NB4 (cell line): ENCODE data around the gene FRZB.

Experiments used
- DNase-seq: peaks from one replicate; pipeline ENCODE4 v3.0.0; 2010; ENCODE audit warnings: low read depth
- H3K4me3 ChIP-seq: one replicate; pipeline ENCODE4 v1.5.1; 2011; ENCODE audit warnings: mild to moderate bottlenecking, low read depth, low read length, moderate library complexity
- MAX ChIP-seq: IDR thresholded peaks from 2 replicates; pipeline ENCODE4 v1.6.1; 2011; ENCODE audit warnings: low read depth, low read length
- MYC ChIP-seq: IDR thresholded peaks from 2 replicates; pipeline ENCODE4 v1.6.1; 2011; ENCODE audit warnings: low read depth, low read length
- POLR2A ChIP-seq: IDR thresholded peaks from 2 replicates; pipeline ENCODE4 v1.6.1; 2011; ENCODE audit warnings: mild to moderate bottlenecking; ENCODE audit not compliant: insufficient read length; ENCODE audit errors: extremely low read depth
- TF ChIP-seq, protein P1 (sequence below): IDR thresholded peaks from one replicate; pipeline ENCODE4 v1.5.1; 2012; ENCODE audit warnings: low read depth, low read length

FRZB gene

DNA sequence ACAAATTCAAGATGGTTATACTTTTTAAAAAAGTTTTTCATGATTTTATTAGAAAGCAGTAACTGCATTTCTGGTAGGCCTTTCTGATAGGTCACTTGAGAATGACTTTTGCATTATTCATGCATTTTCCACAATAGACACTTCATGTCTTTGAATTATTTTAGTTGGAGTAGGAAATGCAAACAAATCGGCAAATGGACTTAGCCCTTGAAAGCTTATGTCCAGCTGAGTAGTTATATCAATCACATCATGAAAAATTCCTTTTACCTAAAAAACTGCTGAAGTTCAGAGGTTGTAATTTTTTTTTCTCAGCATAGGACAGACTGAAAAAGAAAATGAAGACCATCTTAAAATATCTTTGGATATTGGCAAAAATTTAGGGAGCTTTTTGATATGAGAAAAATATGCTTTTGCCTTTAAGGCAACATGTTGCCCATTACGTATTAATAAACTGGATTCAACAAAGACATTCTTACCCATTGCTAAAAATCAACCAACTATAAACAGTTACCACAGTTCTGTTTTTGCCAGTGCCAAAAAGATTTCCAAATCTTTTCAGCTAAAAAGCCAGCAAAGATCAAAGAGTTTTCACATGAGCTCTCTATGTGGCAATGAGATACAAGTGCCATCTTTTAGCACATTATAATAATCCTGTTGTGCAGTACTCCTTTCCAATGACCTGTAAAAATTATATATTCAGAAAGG lies 45.5 kb upstream of the FRZB start:
- DNase-seq, result no peak
- no peak for TF ChIP-seq MYC
- no peak overlapping the region for H3K4me3 ChIP-seq

DNA sequence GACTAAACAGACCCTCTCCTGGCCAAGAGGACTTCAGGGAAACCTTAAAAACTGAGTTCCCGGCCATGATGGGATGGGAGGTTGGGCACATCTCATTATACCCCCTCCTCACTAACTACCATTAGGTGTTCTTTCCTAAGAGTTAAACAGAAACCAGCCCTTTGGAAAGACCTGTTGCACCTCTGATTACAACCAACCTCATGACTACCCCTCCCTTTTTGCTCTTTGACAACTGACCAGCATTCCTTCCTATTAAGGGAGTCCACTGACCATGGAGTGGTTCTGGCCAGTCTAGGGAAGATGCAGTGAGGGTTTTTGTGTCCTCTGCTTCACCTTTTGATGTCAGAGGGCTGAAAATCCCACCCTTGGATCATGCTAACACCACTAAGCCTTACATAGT lies 44.5 kb upstream of the FRZB start:
- TF ChIP-seq MAX, result no peak
- TF ChIP-seq MYC, result no peak
- TF ChIP-seq POLR2A, result no peak
- TF ChIP-seq, protein P1, sequence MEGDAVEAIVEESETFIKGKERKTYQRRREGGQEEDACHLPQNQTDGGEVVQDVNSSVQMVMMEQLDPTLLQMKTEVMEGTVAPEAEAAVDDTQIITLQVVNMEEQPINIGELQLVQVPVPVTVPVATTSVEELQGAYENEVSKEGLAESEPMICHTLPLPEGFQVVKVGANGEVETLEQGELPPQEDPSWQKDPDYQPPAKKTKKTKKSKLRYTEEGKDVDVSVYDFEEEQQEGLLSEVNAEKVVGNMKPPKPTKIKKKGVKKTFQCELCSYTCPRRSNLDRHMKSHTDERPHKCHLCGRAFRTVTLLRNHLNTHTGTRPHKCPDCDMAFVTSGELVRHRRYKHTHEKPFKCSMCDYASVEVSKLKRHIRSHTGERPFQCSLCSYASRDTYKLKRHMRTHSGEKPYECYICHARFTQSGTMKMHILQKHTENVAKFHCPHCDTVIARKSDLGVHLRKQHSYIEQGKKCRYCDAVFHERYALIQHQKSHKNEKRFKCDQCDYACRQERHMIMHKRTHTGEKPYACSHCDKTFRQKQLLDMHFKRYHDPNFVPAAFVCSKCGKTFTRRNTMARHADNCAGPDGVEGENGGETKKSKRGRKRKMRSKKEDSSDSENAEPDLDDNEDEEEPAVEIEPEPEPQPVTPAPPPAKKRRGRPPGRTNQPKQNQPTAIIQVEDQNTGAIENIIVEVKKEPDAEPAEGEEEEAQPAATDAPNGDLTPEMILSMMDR, result no peak
- no peak for DNase-seq
- H3K4me3 ChIP-seq, result no peak overlapping the region

DNA sequence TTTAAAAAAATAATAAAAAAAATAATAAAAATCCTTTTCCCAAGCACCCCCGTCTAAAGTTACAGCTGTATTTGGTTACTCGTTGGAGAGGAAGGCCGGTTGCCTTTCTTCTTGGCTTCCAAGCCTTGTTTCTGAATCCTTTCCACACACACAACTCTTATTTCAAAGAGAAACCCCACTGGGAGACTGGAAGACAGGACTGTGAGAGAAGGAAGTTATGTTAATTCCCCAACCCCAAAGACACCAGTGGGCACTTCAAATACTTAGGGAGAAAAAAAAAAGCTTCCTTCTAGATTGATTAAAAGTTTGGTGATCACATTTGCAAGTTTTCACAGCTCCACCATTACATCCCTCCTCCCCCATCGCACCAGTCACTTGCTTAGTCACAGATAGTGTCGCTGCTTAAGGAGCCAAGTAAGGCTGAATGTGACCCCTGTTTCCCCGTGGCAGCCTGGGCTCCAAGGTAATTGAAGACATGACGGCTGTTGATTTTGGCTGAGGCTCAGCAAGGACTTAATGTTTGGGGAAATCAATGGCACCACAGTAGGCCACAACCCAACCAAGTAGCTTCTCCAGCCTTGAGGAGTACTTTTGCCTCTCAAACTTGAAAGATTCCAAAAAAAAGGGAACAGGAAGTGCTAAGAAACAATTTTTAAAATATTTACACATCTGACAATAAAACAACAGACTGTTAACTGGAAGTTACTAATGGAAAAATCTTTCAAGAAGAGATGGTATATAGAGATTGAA lies 40.8 kb upstream of the FRZB start:
- DNase-seq, result no peak
- no peak overlapping the region for H3K4me3 ChIP-seq
- TF ChIP-seq POLR2A (no peak), MYC (no peak), MAX (no peak)
- TF ChIP-seq, protein P1, result no peak

GRCh38 chr2:182906454-182906853 lies 40.0 kb upstream of the FRZB start:
- TF ChIP-seq MYC, result no peak
- no peak for TF ChIP-seq MAX
- TF ChIP-seq, protein P1, result no peak
- no peak for TF ChIP-seq POLR2A
- no peak for DNase-seq
- no peak overlapping the region for H3K4me3 ChIP-seq

DNA sequence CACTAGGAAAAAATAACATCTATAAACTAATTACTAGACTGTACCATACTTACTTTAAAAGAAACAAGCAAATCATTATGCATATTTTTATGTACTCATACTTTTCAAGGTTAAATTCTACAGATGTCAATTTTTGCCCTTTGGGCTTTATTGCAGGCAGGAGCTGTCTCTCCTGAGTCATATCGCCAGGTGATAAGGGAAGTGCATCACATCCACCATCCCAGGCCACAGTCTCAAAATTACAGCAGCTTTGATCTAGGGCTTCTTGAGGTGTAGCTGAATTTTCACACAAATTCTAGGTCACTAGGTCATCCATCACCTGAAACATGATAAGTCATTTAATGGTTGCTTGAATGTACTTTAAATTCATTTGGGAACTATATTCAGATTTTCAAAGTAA lies 38.4 kb upstream of the FRZB start:
- DNase-seq, result no peak
- H3K4me3 ChIP-seq, result no peak overlapping the region
- TF ChIP-seq POLR2A, result no peak
- TF ChIP-seq MYC, result no peak
- TF ChIP-seq MAX, result no peak
- TF ChIP-seq, protein P1, result no peak

- no peak for DNase-seq
- TF ChIP-seq MYC (no peak), POLR2A (no peak), MAX (no peak)
- TF ChIP-seq, protein P1, result no peak
Measured at GRCh38 chr2:182903566-182903965, 37.1 kb upstream of the FRZB start.

More at GRCh38 chr2:182903566-182903965, 37.1 kb upstream of the FRZB start:
- no peak overlapping the region for H3K4me3 ChIP-seq
